Body of pancreas (tissue), 4 donors: ENCODE data around the gene SNURF. TPM values are rescaled to one million over a fixed set of nuclear protein-coding genes. Genes with fewer than 3 reads are reported as not detected.
"Not testable (repeated sequence)": the region's sequence is repeated elsewhere in the genome, so short reads cannot be mapped to it uniquely, and the experiment has no call there.

ENCODE experiments used
- ATAC-seq: fragments of 150-250 bp; one replicate; pipeline ENCODE4 v1.9.1; 2016
- DNase-seq, 4 donors: peaks; one replicate each; pipeline ENCODE4 v3.0.0-alpha.2; 2019
- H3K27ac ChIP-seq, 4 donors: fragments of 200-600 bp; sonication (generic); 1 replicate in 3 of 4; 2 replicates in 1 of 4; pipeline versions ENCODE4 v1.5.1 to v1.6.1; 2016 to 2019; ENCODE audit warnings: mild to moderate bottlenecking in 1 of 4, mixed read lengths in 1 of 4, moderate library complexity in 1 of 4
- H3K27me3 ChIP-seq, 2 donors: fragments of 200-600 bp; sonication (generic); one replicate each; pipeline ENCODE4 v1.6.0; 2016; ENCODE audit warnings: mild to moderate bottlenecking in 1 of 2
- H3K36me3 ChIP-seq, 2 donors: fragments of 200-600 bp; sonication (generic); replicated peaks in 1 of 2; 2 replicates each; pipeline ENCODE4 v1.5.1; 2016; ENCODE audit warnings: low read depth in 2 of 2; ENCODE audit not compliant: insufficient read depth in 1 of 2
- H3K4me1 ChIP-seq: fragments of 200-600 bp; sonication (generic); one replicate; pipeline ENCODE4 v1.6.0; 2016
- H3K4me3 ChIP-seq, 2 donors: fragments of 200-600 bp; sonication (generic); 1 replicate in 1 of 2; 2 replicates in 1 of 2; pipeline ENCODE4 v1.5.1; 2016 to 2019
- H3K9me3 ChIP-seq, 3 donors: fragments of 200-600 bp; sonication (generic); 1 replicate in 2 of 3; 2 replicates in 1 of 3; pipeline ENCODE4 v1.5.1; 2016
- CTCF ChIP-seq, 7 experiments: fragments of 450-650 bp in 4 of 7; fragments of 200-600 bp in 3 of 7; sonication (generic) in 3 of 7; IDR thresholded peaks; one replicate each; pipeline ENCODE4 v1.5.1; 2016 to 2019; ENCODE audit warnings: antibody characterized with exemption in 7 of 7
- POLR2A ChIP-seq, 3 donors: fragments of 450-650 bp; IDR thresholded peaks; one replicate each; pipeline ENCODE4 v1.6.1; 2016; ENCODE audit warnings: antibody characterized with exemption in 3 of 3, mild to moderate bottlenecking in 2 of 3
- WGBS, 2 donors: methylation state at CpG; one replicate each; pipeline ENCODE4 v1.1.5; 2017; 5-methylcytosine and 5-hydroxymethylcytosine counted together
- intact Hi-C: fragments of 100-400 bp; cut with DNase I; formaldehyde crosslinking; loops from one replicate; pipeline ENCODE4 v1.15.1; 2023
- total RNA-seq, 2 donors: library from RNA; depleted of rRNA; stranded (reverse); fragments of >200 nt; gene quantifications; one replicate each; pipeline ENCODE4 v1.1.0, GENCODE V29; 2016

SNURF gene
- total RNA-seq, 2 donors from 2014 or later = 1.6 to 9.9 TPM

DNA sequence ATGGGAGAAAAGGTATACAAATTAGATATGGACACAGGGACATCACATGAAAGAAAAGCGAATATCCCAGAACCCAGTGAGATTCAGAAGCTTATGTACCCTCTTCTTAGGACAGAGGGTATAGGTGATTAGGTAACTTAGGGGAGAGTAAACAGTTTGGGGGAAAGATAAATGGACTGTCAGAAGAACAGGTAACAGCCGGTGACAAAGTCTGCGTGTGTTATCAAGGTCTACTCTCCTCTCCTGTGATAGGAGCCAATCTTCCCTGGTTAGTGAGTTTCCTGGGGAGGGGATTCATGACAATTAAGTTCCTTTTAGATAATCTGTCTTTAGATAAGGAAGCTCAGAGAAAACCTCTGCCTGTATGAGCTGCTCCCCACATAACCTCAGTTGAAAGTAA is 30.6 kb upstream of the SNURF start:
- TF ChIP-seq CTCF (IDR thresholded peaks at IDR 0.05) (no peak), POLR2A (IDR thresholded peaks at IDR 0.05) (no peak)
- Histone ChIP-seq H3K27ac (no peak overlapping the region), H3K4me3 (no peak overlapping the region), H3K9me3 (no peaks in the 10 kb centered on the region), H3K27me3 (no peaks in the 10 kb centered on the region), H3K4me1 (no peaks in the 10 kb centered on the region), H3K36me3 (no peaks in the 10 kb centered on the region)
- ATAC-seq (no peak), DNase-seq (no peak)
- 43 to 52% methylated on average over 3 of the region's 3 CpGs for WGBS, 2 donors
- intact Hi-C loops = no loop called here

GRCh38 chr15:24924621-24925020 is 30.2 kb upstream of the SNURF start:
- intact Hi-C loops = no loop called here
- H3K4me1 ChIP-seq = no peaks in the 10 kb centered on the region
- no peaks in the 10 kb centered on the region for H3K36me3 ChIP-seq
- no peaks in the 10 kb centered on the region for H3K27me3 ChIP-seq
- 38 to 41% methylated on average over 2 of the region's 2 CpGs for WGBS, 2 donors
- no peaks in the 10 kb centered on the region for H3K9me3 ChIP-seq
- no peak for TF ChIP-seq CTCF (IDR thresholded peaks at IDR 0.05)
- no peak for TF ChIP-seq POLR2A (IDR thresholded peaks at IDR 0.05)
- no peak overlapping the region for H3K27ac ChIP-seq
- ATAC-seq = no peak
- no peak overlapping the region for H3K4me3 ChIP-seq
- no peak for DNase-seq

GRCh38 chr15:24931874-24932732 is 22.7 kb upstream of the SNURF start:
- ATAC-seq, H3K9me3 ChIP-seq, H3K4me3 ChIP-seq, intact Hi-C loops, H3K27me3 ChIP-seq, H3K27ac ChIP-seq, DNase-seq, H3K4me1 ChIP-seq, H3K36me3 ChIP-seq: not testable (repeated sequence)
- 77 to 80% methylated on average over 10 of the region's 10 CpGs for WGBS, 2 donors

DNA sequence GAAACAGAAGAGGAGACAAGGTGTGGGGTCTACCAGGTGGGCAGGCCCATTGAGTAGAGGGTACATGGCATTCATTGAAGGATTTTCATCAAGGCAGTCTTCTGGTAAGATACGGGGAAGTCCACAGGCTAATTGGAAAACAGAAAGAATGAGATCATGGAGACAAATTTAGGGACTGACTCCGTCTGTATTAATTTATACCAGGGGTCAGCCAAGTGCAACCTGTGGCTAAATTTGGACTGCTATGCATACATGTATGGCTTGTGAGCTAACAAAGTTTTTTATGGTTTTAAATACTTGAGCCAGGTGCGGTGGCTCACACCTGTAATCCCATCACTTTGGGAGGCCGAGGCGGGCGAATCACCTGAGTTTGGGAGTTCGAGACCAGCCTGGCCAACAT is 21.1 kb upstream of the SNURF start:
- WGBS, 2 donors = 75 to 86% methylated on average over 7 of the region's 7 CpGs

DNA sequence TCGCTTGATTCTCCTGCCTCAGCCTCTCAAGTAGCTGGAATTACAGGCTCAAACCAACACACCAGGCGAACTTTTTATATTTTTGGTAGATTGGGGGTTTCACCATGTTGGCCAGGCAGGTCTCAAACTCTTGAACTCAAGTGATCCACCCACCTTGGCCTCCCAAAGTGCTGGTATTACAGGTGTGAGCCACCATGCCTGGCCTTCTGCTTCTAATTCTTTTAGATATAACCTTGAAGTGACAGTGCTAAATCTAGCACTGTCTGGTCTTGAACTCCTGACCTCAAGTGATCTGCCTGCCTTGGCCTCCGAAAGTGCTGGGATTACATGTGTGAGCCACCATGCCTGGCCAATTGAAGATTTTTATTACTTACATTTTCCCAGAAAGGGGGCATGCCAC is 16.6 kb upstream of the SNURF start:
- 44 to 62% methylated on average over 3 of the region's 3 CpGs for WGBS, 2 donors
- H3K27me3 ChIP-seq, DNase-seq, ATAC-seq, H3K4me3 ChIP-seq, H3K36me3 ChIP-seq, H3K4me1 ChIP-seq, H3K27ac ChIP-seq, intact Hi-C loops, H3K9me3 ChIP-seq: not testable (repeated sequence)

More for the DNA sequence above, 21.1 kb upstream of the SNURF start:
- no peaks in the 10 kb centered on the region for H3K36me3 ChIP-seq
- no peak for TF ChIP-seq CTCF (IDR thresholded peaks at IDR 0.05)
- no peak for TF ChIP-seq POLR2A (IDR thresholded peaks at IDR 0.05)
- H3K27ac ChIP-seq = no peak overlapping the region
- DNase-seq = no peak
- no peak overlapping the region for H3K4me3 ChIP-seq
- H3K4me1 ChIP-seq = no peaks in the 10 kb centered on the region
- ATAC-seq = no peak
- no peaks in the 10 kb centered on the region for H3K9me3 ChIP-seq
- no peaks in the 10 kb centered on the region for H3K27me3 ChIP-seq
- intact Hi-C loops = no loop called here

GRCh38 chr15:24940236-24940635 is 14.6 kb upstream of the SNURF start:
- Histone ChIP-seq H3K36me3 (no peaks in the 10 kb centered on the region), H3K4me1 (no peaks in the 10 kb centered on the region), H3K4me3 (no peak overlapping the region), H3K9me3 (no peaks in the 10 kb centered on the region), H3K27me3 (no peaks in the 10 kb centered on the region), H3K27ac (no peak overlapping the region)
- WGBS, 2 donors = 31 to 49% methylated on average over 2 of the region's 2 CpGs
- intact Hi-C loops = no loop called here
- TF ChIP-seq POLR2A (IDR thresholded peaks at IDR 0.05) (no peak), CTCF (IDR thresholded peaks at IDR 0.05) (no peak)
- no peak for ATAC-seq
- no peak for DNase-seq
